Activated T-helper 2 cell treated with anti-CD3 and anti-CD28 coated beads, Interferon-gamma antibody, Interleukin-2, Interleukin-4, amounts not matched to agents 10 μg/mL and 5 μg/mL and 100 μg/mL, durations not matched to agents 14 hours and 24 hours and 36 hours (primary cell): Measurements from ENCODE around the gene TM2D3. TPM values are rescaled to one million over a fixed set of nuclear protein-coding genes. Genes with fewer than 3 reads are reported as not detected.

Source experiments
- DNase-seq: peaks from one replicate; pipeline ENCODE4 v3.0.0; 2021; ENCODE audit warnings: low spot score
- H3K27ac Mint-ChIP-seq: one replicate; pipeline ENCODE4 v1.8.0; 2021; ENCODE audit warnings: mixed read lengths
- H3K27me3 Mint-ChIP-seq: one replicate; pipeline ENCODE4 v1.8.0; 2021; ENCODE audit warnings: low read depth, mixed read lengths
- H3K36me3 Mint-ChIP-seq: one replicate; pipeline ENCODE4 v1.8.0; 2021; ENCODE audit warnings: low read depth, mixed read lengths
- H3K4me1 Mint-ChIP-seq: one replicate; pipeline ENCODE4 v1.8.0; 2021; ENCODE audit warnings: low read depth, mixed read lengths
- H3K4me3 Mint-ChIP-seq: one replicate; pipeline ENCODE4 v1.8.0; 2021; ENCODE audit warnings: low read depth, mild to moderate bottlenecking, moderate library complexity, mixed read lengths
- H3K9me3 Mint-ChIP-seq: one replicate; pipeline ENCODE4 v1.8.0; 2021; ENCODE audit warnings: mixed read lengths
- intact Hi-C: fragments of 100-400 bp; cut with micrococcal nuclease; formaldehyde crosslinking; loops from one replicate; pipeline ENCODE4 v1.15.1; 2023
- total RNA-seq: library from RNA; stranded (reverse); gene quantifications from 2 replicates; pipeline ENCODE4 v1.2.3, GENCODE V29; 2022

Gene TM2D3
- 40.4 and 42.6 TPM in 2 replicates for total RNA-seq

- Mint-ChIP-seq H3K9me3 (no peaks in the 10 kb centered on the region), H3K4me1 (peaks cover 33% of the 10 kb centered on the region), H3K36me3 (peaks cover 42% of the 10 kb centered on the region), H3K27me3 (no peaks in the 10 kb centered on the region), H3K4me3 (peak within 1 kb of the TSS; percentile 89), H3K27ac (peak within 1 kb of the TSS; percentile 90)
- DNase-seq, result peak; percentile 92
- intact Hi-C loops, result loop anchor here (1.0 to 5.0 kb wide), 4 partner anchors 40 to 1050 kb away; partner anchors contain the start of genes ASB7 and LINS1
Observed at GRCh38 chr15:101652098-101652785, at the start of gene TM2D3. TM2D3 (minus strand) TSS chr15:101652381; CDS start chr15:101652361, 20 bp downstream.

GRCh38 chr15:101698314-101698713 lies 46.1 kb upstream of the TM2D3 start:
- H3K27me3 Mint-ChIP-seq, result no peaks in the 10 kb centered on the region
- peaks cover 75% of the 10 kb centered on the region for H3K36me3 Mint-ChIP-seq
- no peak for DNase-seq
- no peak overlapping the region for H3K27ac Mint-ChIP-seq
- H3K4me1 Mint-ChIP-seq, result peaks cover 35% of the 10 kb centered on the region
- H3K9me3 Mint-ChIP-seq, result peaks cover 3% of the 10 kb centered on the region
- intact Hi-C loops, result no loop called here
- H3K4me3 Mint-ChIP-seq, result no peak overlapping the region

- peaks cover 79% of the 10 kb centered on the region for H3K36me3 Mint-ChIP-seq
- peaks cover 43% of the 10 kb centered on the region for H3K4me1 Mint-ChIP-seq
- H3K27ac Mint-ChIP-seq, result peak overlapping the region; percentile 73
- intact Hi-C loops, result no loop called here
- H3K27me3 Mint-ChIP-seq, result no peaks in the 10 kb centered on the region
- peaks cover 11% of the 10 kb centered on the region for H3K9me3 Mint-ChIP-seq
- H3K4me3 Mint-ChIP-seq, result peak overlapping the region; percentile 26
- DNase-seq, result no peak
Observed at GRCh38 chr15:101697488-101697887, 45.3 kb upstream of the TM2D3 start.

GRCh38 chr15:101696829-101697228 lies 44.6 kb upstream of the TM2D3 start:
- Mint-ChIP-seq H3K4me1 (peaks cover 44% of the 10 kb centered on the region), H3K27ac (peak overlapping the region; percentile 73), H3K4me3 (no peak overlapping the region), H3K36me3 (peaks cover 76% of the 10 kb centered on the region), H3K27me3 (no peaks in the 10 kb centered on the region), H3K9me3 (peaks cover 11% of the 10 kb centered on the region)
- DNase-seq, result no peak
- intact Hi-C loops, result no loop called here

- Mint-ChIP-seq H3K36me3 (peaks cover 58% of the 10 kb centered on the region), H3K4me1 (peaks cover 53% of the 10 kb centered on the region)
Observed at GRCh38 chr15:101694261-101694660, 42.1 kb upstream of the TM2D3 start.

GRCh38 chr15:101692801-101693598 lies 40.8 kb upstream of the TM2D3 start:
- Mint-ChIP-seq H3K27me3 (no peaks in the 10 kb centered on the region), H3K4me1 (peaks cover 50% of the 10 kb centered on the region), H3K27ac (peak overlapping the region; percentile 80), H3K4me3 (no peak overlapping the region), H3K36me3 (peaks cover 48% of the 10 kb centered on the region), H3K9me3 (peaks cover 11% of the 10 kb centered on the region)
- intact Hi-C loops, result loop anchor here (1.0 to 5.0 kb wide), 2 partner anchors 30 to 41 kb away; partner anchors contain the start of gene TM2D3
- DNase-seq, result no peak

More at GRCh38 chr15:101694261-101694660, 42.1 kb upstream of the TM2D3 start:
- H3K4me3 Mint-ChIP-seq, result no peak overlapping the region
- intact Hi-C loops, result loop anchor here (5.0 kb wide), 1 partner anchor 42 kb away; the partner anchor contains the start of gene TM2D3
- H3K9me3 Mint-ChIP-seq, result peaks cover 11% of the 10 kb centered on the region
- no peak for DNase-seq
- peak overlapping the region; percentile 34 for H3K27ac Mint-ChIP-seq
- H3K27me3 Mint-ChIP-seq, result no peaks in the 10 kb centered on the region

- intact Hi-C loops, result loop anchor here (5.0 kb wide), 1 partner anchor 38 kb away; the partner anchor contains the start of gene TM2D3
- H3K27me3 Mint-ChIP-seq, result no peaks in the 10 kb centered on the region
- peaks cover 40% of the 10 kb centered on the region for H3K36me3 Mint-ChIP-seq
- no peak for DNase-seq
- H3K4me1 Mint-ChIP-seq, result peaks cover 30% of the 10 kb centered on the region
- peaks cover 11% of the 10 kb centered on the region for H3K9me3 Mint-ChIP-seq
- H3K27ac Mint-ChIP-seq, result no peak overlapping the region
- H3K4me3 Mint-ChIP-seq, result no peak overlapping the region
Observed at GRCh38 chr15:101689901-101690300, 37.7 kb upstream of the TM2D3 start.

- no peak overlapping the region for H3K4me3 Mint-ChIP-seq
- no peak overlapping the region for H3K27ac Mint-ChIP-seq
- no peaks in the 10 kb centered on the region for H3K9me3 Mint-ChIP-seq
- peaks cover 39% of the 10 kb centered on the region for H3K36me3 Mint-ChIP-seq
- no peaks in the 10 kb centered on the region for H3K27me3 Mint-ChIP-seq
- DNase-seq, result no peak
- intact Hi-C loops, result no loop called here
- peaks cover 13% of the 10 kb centered on the region for H3K4me1 Mint-ChIP-seq
Observed at GRCh38 chr15:101686718-101687117, 34.5 kb upstream of the TM2D3 start.

- no peak for DNase-seq
- intact Hi-C loops, result no loop called here
- Mint-ChIP-seq H3K4me1 (peaks cover 12% of the 10 kb centered on the region), H3K27me3 (no peaks in the 10 kb centered on the region), H3K9me3 (no peaks in the 10 kb centered on the region), H3K27ac (no peak overlapping the region), H3K36me3 (peaks cover 50% of the 10 kb centered on the region), H3K4me3 (no peak overlapping the region)
Observed at GRCh38 chr15:101684877-101685276, 32.7 kb upstream of the TM2D3 start.

GRCh38 chr15:101684384-101684783 lies 32.2 kb upstream of the TM2D3 start:
- Mint-ChIP-seq H3K36me3 (peaks cover 55% of the 10 kb centered on the region), H3K27ac (peak overlapping the region; percentile 5), H3K4me1 (peaks cover 7% of the 10 kb centered on the region), H3K4me3 (no peak overlapping the region), H3K27me3 (no peaks in the 10 kb centered on the region), H3K9me3 (no peaks in the 10 kb centered on the region)
- DNase-seq, result no peak
- intact Hi-C loops, result no loop called here

GRCh38 chr15:101679806-101680205 lies 27.6 kb upstream of the TM2D3 start:
- peaks cover 60% of the 10 kb centered on the region for H3K36me3 Mint-ChIP-seq
- DNase-seq, result no peak
- intact Hi-C loops, result no loop called here
- no peak overlapping the region for H3K27ac Mint-ChIP-seq
- H3K9me3 Mint-ChIP-seq, result no peaks in the 10 kb centered on the region
- no peak overlapping the region for H3K4me3 Mint-ChIP-seq
- H3K4me1 Mint-ChIP-seq, result peaks cover 8% of the 10 kb centered on the region
- H3K27me3 Mint-ChIP-seq, result no peaks in the 10 kb centered on the region

GRCh38 chr15:101676921-101677329 lies 24.7 kb upstream of the TM2D3 start:
- Mint-ChIP-seq H3K4me1 (peaks cover 5% of the 10 kb centered on the region), H3K27ac (no peak overlapping the region)

More at GRCh38 chr15:101676921-101677329, 24.7 kb upstream of the TM2D3 start:
- intact Hi-C loops, result no loop called here
- Mint-ChIP-seq H3K27me3 (no peaks in the 10 kb centered on the region), H3K9me3 (no peaks in the 10 kb centered on the region), H3K36me3 (peaks cover 62% of the 10 kb centered on the region), H3K4me3 (no peak overlapping the region)
- no peak for DNase-seq
